Esophagus squamous epithelium (tissue), 4 donors: ENCODE results near the gene SHC1.

Source experiments
- CTCF ChIP-seq, 6 experiments: fragments of 450-650 bp in 4 of 6; fragments of 200-600 bp in 2 of 6; sonication (generic) in 2 of 6; IDR thresholded peaks; one replicate each; pipeline ENCODE4 v1.5.1; 2016 to 2019; ENCODE audit warnings: antibody characterized with exemption in 6 of 6, mild to moderate bottlenecking in 4 of 6, moderate library complexity in 4 of 6
- POLR2A ChIP-seq, 4 donors: fragments of 450-650 bp; IDR thresholded peaks; one replicate each; pipeline ENCODE4 v1.6.1; 2017; ENCODE audit warnings: antibody characterized with exemption in 4 of 4, mild to moderate bottlenecking in 4 of 4, moderate library complexity in 3 of 4

- peak in 1 of 6 experiments; percentile 2 for TF ChIP-seq CTCF (IDR thresholded peaks at IDR 0.05)
- TF ChIP-seq POLR2A (IDR thresholded peaks at IDR 0.05), result peak in 3 of 4 donors; percentile 67 to 93 (median 80)
Measured at GRCh38 chr1:154970631-154971340, at the start of gene SHC1.
